AG09309 (cell line): ENCODE measurements around the gene EFTUD2.
A peak's percentile ranks its signal among the peaks of the same experiment; 100 is the strongest.
"Not testable (repeated sequence)": the region's sequence is repeated elsewhere in the genome, so short reads cannot be mapped to it uniquely, and the experiment has no call there.

Experiments used
- DNase-seq: peaks from one replicate; pipeline ENCODE4 v3.0.0-alpha.2; 2010; ENCODE audit warnings: low read depth
- H3K4me3 ChIP-seq: 2 replicates; pipeline ENCODE4 v1.5.1; 2011; ENCODE audit warnings: mild to moderate bottlenecking, low read depth, low read length, moderate library complexity; ENCODE audit not compliant: control insufficient read depth
- CTCF ChIP-seq: IDR thresholded peaks from 2 replicates; pipeline ENCODE4 v1.5.1; 2011; ENCODE audit warnings: mild to moderate bottlenecking, low read depth, low read length, inconsistent platforms; ENCODE audit not compliant: insufficient read depth, control insufficient read depth; ENCODE audit errors: missing control alignments

EFTUD2 gene

GRCh38 chr17:44899074-44899782, at the start of gene EFTUD2:
Gene EFTUD2 (minus strand): TSS chr17:44899445. CDS start chr17:44894521, 4,924 bp downstream.
- H3K4me3 ChIP-seq: peak within 1 kb of the TSS; percentile 83
- TF ChIP-seq CTCF: no peak
- DNase-seq: peak; percentile 53

DNA sequence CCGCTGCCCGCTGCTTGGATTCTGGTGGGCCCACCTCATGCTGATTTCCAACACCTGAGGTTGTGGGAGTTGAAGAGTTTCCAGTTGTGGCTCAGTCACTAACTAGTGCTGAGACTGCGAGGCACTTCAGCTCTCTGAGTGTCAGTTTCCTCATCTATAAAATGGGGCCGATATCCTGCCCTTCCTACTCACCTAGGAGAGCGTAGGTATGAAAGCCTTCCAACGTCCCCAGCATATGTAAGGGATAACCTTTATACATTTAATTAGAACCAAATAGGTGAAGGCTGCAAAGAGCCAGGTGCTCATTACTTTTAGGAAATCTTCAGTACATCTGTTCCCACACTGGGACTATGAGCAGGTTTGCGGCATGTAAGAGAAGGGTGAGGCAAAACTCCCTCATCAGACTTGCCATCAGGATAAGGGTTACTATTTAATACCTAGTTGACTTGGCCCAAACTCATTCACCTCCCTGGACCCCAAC, 49.1 kb upstream of the EFTUD2 start:
- no peak for DNase-seq
- peak overlapping the region; percentile 89 for H3K4me3 ChIP-seq
- TF ChIP-seq CTCF: no peak

- H3K4me3 ChIP-seq: peak within 1 kb of the TSS; percentile 89
- DNase-seq: peak; percentile 77
- no peak for TF ChIP-seq CTCF
Measured at GRCh38 chr17:44947461-44948314, 48.4 kb upstream of the EFTUD2 start, which contains the start of gene KIF18B. Gene KIF18B (minus strand): TSS chr17:44947773. CDS start chr17:44936344, 11,429 bp downstream.

DNA sequence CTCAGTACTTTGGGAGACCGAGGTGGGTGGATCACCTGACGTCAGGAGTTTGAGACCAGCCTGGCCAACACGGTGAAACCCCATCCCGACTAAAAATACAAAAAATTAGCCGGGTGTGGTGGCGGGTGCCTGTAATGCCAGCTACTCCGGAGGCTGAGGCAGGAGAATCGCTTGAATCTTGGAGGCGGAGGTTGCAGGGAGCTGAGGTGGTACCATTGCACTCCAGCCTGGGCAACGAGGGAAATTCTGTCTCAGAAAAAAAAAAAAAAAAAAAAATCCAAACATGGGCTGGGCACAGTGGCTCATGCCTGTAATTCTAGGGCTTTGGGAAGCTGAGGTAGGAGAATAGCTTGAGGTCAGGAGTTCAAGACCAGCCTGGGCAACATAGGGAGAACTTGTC, 46.4 kb upstream of the EFTUD2 start:
- DNase-seq: not testable (repeated sequence)

GRCh38 chr17:44942456-44942855, 43.2 kb upstream of the EFTUD2 start:
- TF ChIP-seq CTCF: no peak
- H3K4me3 ChIP-seq: no peak overlapping the region
- DNase-seq: no peak

More for the DNA sequence above, 46.4 kb upstream of the EFTUD2 start:
- H3K4me3 ChIP-seq: not testable (repeated sequence)

GRCh38 chr17:44941712-44942331, 42.6 kb upstream of the EFTUD2 start:
- H3K4me3 ChIP-seq: no peak overlapping the region
- no peak for DNase-seq
- TF ChIP-seq CTCF: no peak
